Trophoblast cell (in vitro differentiated cells and primary cell): ENCODE measurements around the gene EVC.

Source experiments
- DNase-seq, 2 donors: peaks; one replicate each; pipeline ENCODE4 v3.0.0-alpha.2; 2016
- H2AFZ ChIP-seq: 2 replicates; pipeline ENCODE4 v1.6.1; 2013; ENCODE audit warnings: low read length, moderate library complexity, mild to moderate bottlenecking; ENCODE audit not compliant: insufficient read depth, poor library complexity
- H2AK5ac ChIP-seq: 2 replicates; pipeline ENCODE4 v1.6.1; 2013; ENCODE audit warnings: mild to moderate bottlenecking, low read length
- H2BK120ac ChIP-seq: 2 replicates; pipeline ENCODE4 v1.6.1; 2013; ENCODE audit warnings: low read length, mild to moderate bottlenecking, moderate library complexity; ENCODE audit not compliant: insufficient read depth, poor library complexity
- H2BK12ac ChIP-seq: 2 replicates; pipeline ENCODE4 v1.6.1; 2013; ENCODE audit warnings: mild to moderate bottlenecking, low read length, moderate library complexity
- H2BK5ac ChIP-seq: 2 replicates; pipeline ENCODE4 v1.6.1; 2013; ENCODE audit warnings: low read length, low read depth, moderate library complexity, mild to moderate bottlenecking; ENCODE audit not compliant: poor library complexity
- H3K14ac ChIP-seq: 2 replicates; pipeline ENCODE4 v1.6.1; 2013; ENCODE audit warnings: mild to moderate bottlenecking, low read length
- H3K18ac ChIP-seq: 2 replicates; pipeline ENCODE4 v1.6.1; 2013; ENCODE audit warnings: mild to moderate bottlenecking, low read length
- H3K23ac ChIP-seq: 2 replicates; pipeline ENCODE4 v1.6.1; 2013; ENCODE audit warnings: low read length
- H3K27ac ChIP-seq: 2 replicates; pipeline ENCODE4 v1.5.1; 2013; ENCODE audit warnings: low read depth, mild to moderate bottlenecking, inconsistent platforms, low read length, moderate library complexity
- H3K27me3 ChIP-seq: 2 replicates; pipeline ENCODE4 v1.6.1; 2013; ENCODE audit warnings: inconsistent platforms, mild to moderate bottlenecking, low read length, moderate library complexity; ENCODE audit not compliant: insufficient read depth
- H3K36me3 ChIP-seq, 2 experiments: 1 replicate in 1 of 2; 2 replicates in 1 of 2; pipeline ENCODE4 v1.6.1; 2013; ENCODE audit warnings: low read length in 2 of 2, mild to moderate bottlenecking in 2 of 2, moderate library complexity in 1 of 2; ENCODE audit not compliant: insufficient read depth in 2 of 2, control insufficient read depth in 1 of 2
- H3K4ac ChIP-seq: 2 replicates; pipeline ENCODE4 v1.6.1; 2013; ENCODE audit warnings: low read depth, mild to moderate bottlenecking, low read length, moderate library complexity
- H3K4me1 ChIP-seq, 2 experiments: 1 replicate in 1 of 2; 2 replicates in 1 of 2; pipeline ENCODE4 v1.6.1; 2013; ENCODE audit warnings: low read length in 2 of 2, mild to moderate bottlenecking in 2 of 2, moderate library complexity in 1 of 2; ENCODE audit not compliant: insufficient read depth in 2 of 2, control insufficient read depth in 1 of 2
- H3K4me2 ChIP-seq: 2 replicates; pipeline ENCODE4 v1.6.1; 2013; ENCODE audit warnings: inconsistent platforms, mild to moderate bottlenecking, low read length, moderate library complexity
- H3K4me3 ChIP-seq: 2 replicates; pipeline ENCODE4 v1.5.1; 2013; ENCODE audit warnings: mild to moderate bottlenecking, low read depth, low read length, inconsistent platforms
- H3K79me1 ChIP-seq: one replicate; pipeline ENCODE4 v1.6.1; 2013; ENCODE audit warnings: low read length
- H3K79me2 ChIP-seq: 2 replicates; pipeline ENCODE4 v1.6.1; 2013; ENCODE audit warnings: low read length, mild to moderate bottlenecking; ENCODE audit not compliant: control insufficient read depth, insufficient read depth, poor library complexity
- H3K9ac ChIP-seq: 2 replicates; pipeline ENCODE4 v1.6.1; 2013; ENCODE audit warnings: mild to moderate bottlenecking, low read length
- H3K9me3 ChIP-seq: 2 replicates; pipeline ENCODE4 v1.6.1; 2013; ENCODE audit warnings: low read depth, mild to moderate bottlenecking, control low read depth, inconsistent platforms, low read length; ENCODE audit not compliant: insufficient read depth
- H4K12ac ChIP-seq: 2 replicates; pipeline ENCODE4 v1.6.1; 2013; ENCODE audit warnings: low read depth, mild to moderate bottlenecking, low read length, moderate library complexity
- H4K8ac ChIP-seq: 2 replicates; pipeline ENCODE4 v1.6.1; 2013; ENCODE audit warnings: low read depth, mild to moderate bottlenecking, low read length, moderate library complexity
- H4K91ac ChIP-seq: one replicate; pipeline ENCODE4 v1.6.1; 2013; ENCODE audit warnings: low read depth, mild to moderate bottlenecking, low read length, moderate library complexity
- WGBS: extraction: QIAGEN DNeasy Blood & Tissue Kit; methylation state at CpG from one replicate; pipeline ENCODE4 v1.1.7; 2013; ENCODE audit warnings: missing lambda C conversion rate; ENCODE audit not compliant: insufficient read length, insufficient coverage; ENCODE audit errors: extremely low coverage; 5-methylcytosine and 5-hydroxymethylcytosine counted together

The EVC gene

DNA sequence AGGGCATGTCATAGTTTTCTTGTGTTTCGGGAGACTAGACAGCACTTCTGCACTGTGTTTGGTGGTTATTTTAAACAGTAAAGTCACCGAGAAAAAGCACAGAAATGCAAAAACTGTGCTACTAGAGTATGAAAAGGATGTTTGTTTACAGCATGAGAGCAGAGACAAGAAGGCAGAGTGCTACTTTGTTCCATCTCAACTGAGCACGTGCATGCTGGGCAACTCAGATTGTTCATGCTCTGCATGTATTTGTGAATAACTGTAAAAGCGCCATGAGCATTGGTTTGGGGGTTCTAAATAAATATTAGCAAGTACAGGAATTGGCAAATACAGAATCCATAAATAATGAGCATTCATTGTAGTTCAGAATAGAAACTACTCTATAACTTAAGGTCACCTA lies 7.4 kb downstream of the EVC start:
- Histone ChIP-seq H4K8ac (no peak overlapping the region), H3K79me2 (no peaks in the 10 kb centered on the region), H3K36me3 (peaks cover 7 to 9% of the 10 kb centered on the region in 2 experiments), H4K91ac (no peak overlapping the region), H2BK12ac (no peak overlapping the region), H4K12ac (no peak overlapping the region), H2BK120ac (no peak overlapping the region), H3K9ac (no peak overlapping the region), H3K4me3 (no peak overlapping the region), H2BK5ac (no peak overlapping the region), H3K27me3 (no peaks in the 10 kb centered on the region), H3K23ac (no peak overlapping the region), H3K14ac (no peak overlapping the region), H2AK5ac (no peak overlapping the region), H3K4me2 (no peak overlapping the region), H2AFZ (no peak overlapping the region), H3K4me1 (no peaks in the 10 kb centered on the region), H3K9me3 (no peaks in the 10 kb centered on the region), H3K4ac (no peak overlapping the region), H3K18ac (no peak overlapping the region), H3K27ac (no peak overlapping the region), H3K79me1 (no peaks in the 10 kb centered on the region)
- WGBS: no CpG with 5 or more reads among the region's 4 CpGs
- DNase-seq: no peak

DNA sequence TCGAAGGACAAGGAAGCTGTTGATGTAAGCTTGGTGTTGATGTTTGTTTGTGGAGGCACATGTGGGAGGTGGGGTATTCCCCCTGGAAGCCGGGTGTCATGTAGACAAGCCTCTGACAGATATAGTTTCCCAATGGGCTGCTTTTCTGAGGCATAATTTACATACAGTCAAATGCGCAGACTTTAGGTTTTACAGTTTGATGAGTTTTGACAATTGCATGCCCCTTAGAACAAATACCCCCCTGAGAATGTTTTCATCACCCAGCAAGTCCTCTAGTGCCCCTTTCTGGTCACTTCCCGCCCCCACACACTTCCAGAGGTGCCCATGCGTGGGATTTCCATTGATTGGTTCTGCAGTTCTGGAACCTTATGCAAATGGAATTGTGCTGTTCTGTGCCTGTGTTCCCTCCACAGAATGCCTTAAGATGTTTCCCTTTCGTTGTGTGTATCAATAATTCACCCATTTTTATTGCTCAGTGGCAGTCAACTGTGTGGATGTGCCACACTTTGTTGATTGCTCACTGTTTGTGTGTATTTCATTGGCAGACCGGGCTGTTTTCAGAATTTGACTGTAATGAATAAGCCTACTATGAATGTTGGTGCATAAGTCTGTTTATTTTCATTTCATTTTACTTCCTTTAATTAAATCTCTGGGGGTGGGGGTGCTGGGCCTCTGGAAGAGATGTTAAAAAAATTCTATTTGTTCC lies 8.5 kb downstream of the EVC start:
- H3K36me3 ChIP-seq: peaks cover 7 to 12% of the 10 kb centered on the region in 2 experiments
- H4K8ac ChIP-seq: no peak overlapping the region
- H3K9me3 ChIP-seq: no peaks in the 10 kb centered on the region
- no peak overlapping the region for H3K4ac ChIP-seq
- H2AK5ac ChIP-seq: no peak overlapping the region
- no peak overlapping the region for H2BK5ac ChIP-seq
- H3K27ac ChIP-seq: no peak overlapping the region
- H3K79me1 ChIP-seq: no peaks in the 10 kb centered on the region
- no peak overlapping the region for H4K91ac ChIP-seq
- no peak for DNase-seq
- no peak overlapping the region for H4K12ac ChIP-seq
- H3K23ac ChIP-seq: no peak overlapping the region
- no peak overlapping the region for H3K18ac ChIP-seq
- no peak overlapping the region for H3K4me2 ChIP-seq
- no peak overlapping the region for H3K9ac ChIP-seq
- no peak overlapping the region for H3K4me3 ChIP-seq
- no peaks in the 10 kb centered on the region for H3K79me2 ChIP-seq
- no CpG with 5 or more reads among the region's 7 CpGs for WGBS
- no peaks in the 10 kb centered on the region for H3K4me1 ChIP-seq
- no peak overlapping the region for H3K14ac ChIP-seq
- H2BK120ac ChIP-seq: no peak overlapping the region
- no peak overlapping the region for H2AFZ ChIP-seq
- H2BK12ac ChIP-seq: no peak overlapping the region
- H3K27me3 ChIP-seq: no peaks in the 10 kb centered on the region

DNA sequence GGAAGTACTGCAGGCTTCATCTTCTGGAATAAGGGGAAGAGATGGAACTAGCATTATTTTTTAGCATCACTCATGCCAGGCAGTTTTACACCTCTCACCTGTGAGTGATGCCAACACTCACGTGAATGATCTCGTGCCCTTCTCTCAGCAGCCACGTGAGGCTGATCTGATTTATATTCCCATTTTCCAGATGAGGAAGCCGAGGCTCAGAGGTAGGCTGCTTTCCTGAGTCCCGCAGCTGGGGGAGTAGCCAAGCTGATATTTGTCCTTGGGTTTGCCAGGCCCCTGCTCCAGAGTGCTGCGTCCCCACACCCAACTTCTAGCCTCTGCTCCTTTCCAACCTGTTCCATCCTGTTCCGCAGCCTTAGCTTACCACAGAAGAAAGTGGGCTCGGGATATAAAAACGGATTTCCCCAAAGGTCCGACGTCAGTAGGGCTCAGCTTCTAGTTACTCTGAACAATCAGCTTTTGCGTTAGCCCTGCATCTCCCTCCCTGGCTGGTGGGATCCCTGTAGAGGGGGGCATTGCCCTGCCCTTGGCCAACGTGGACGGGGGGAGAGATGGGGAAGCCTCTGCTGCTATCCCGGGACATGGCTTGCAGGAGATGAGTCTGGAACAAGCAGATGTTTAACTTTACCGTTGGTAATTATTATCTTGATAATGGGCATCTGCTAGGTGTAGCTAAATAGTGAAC lies 9.3 kb downstream of the EVC start:
- Histone ChIP-seq H3K23ac (no peak overlapping the region), H3K9ac (no peak overlapping the region), H3K27ac (no peak overlapping the region), H3K79me2 (no peaks in the 10 kb centered on the region), H3K18ac (no peak overlapping the region), H2AFZ (no peak overlapping the region), H3K36me3 (peaks cover 7 to 13% of the 10 kb centered on the region in 2 experiments), H3K4me2 (no peak overlapping the region), H3K4me1 (no peaks in the 10 kb centered on the region), H3K4ac (no peak overlapping the region), H2BK5ac (no peak overlapping the region), H3K14ac (no peak overlapping the region), H4K12ac (no peak overlapping the region), H2BK120ac (no peak overlapping the region), H2AK5ac (no peak overlapping the region), H3K9me3 (no peaks in the 10 kb centered on the region), H4K8ac (no peak overlapping the region), H3K27me3 (no peaks in the 10 kb centered on the region), H2BK12ac (no peak overlapping the region), H3K4me3 (no peak overlapping the region), H3K79me1 (no peaks in the 10 kb centered on the region), H4K91ac (no peak overlapping the region)
- no peak for DNase-seq
- no CpG with 5 or more reads among the region's 16 CpGs for WGBS

DNA sequence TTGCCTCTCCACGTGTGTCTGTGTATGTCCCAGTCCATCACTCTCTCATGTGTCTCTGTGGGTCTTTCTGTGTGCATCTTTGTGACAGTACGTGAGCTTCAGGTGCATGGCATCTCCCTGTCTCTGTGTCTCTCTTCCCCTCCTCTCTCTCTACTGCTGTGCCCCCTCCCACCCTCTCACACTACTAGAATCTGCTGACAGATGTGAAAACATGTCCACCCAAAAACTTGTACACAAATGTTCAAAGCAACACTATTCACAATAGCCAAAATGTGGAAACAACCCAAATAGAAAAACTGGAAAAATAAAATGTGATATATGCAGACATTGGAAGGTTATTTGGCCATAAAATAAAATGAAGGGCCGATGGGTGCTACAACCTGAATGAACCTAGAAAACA lies 10.0 kb downstream of the EVC start:
- WGBS: no CpG with 5 or more reads among the region's 3 CpGs
- no peak overlapping the region for H4K12ac ChIP-seq
- H3K36me3 ChIP-seq: peaks cover 7 to 13% of the 10 kb centered on the region in 2 experiments
- no peak overlapping the region for H2BK120ac ChIP-seq
- H3K18ac ChIP-seq: no peak overlapping the region
- no peak overlapping the region for H3K9ac ChIP-seq
- no peaks in the 10 kb centered on the region for H3K4me1 ChIP-seq
- H2AK5ac ChIP-seq: no peak overlapping the region
- no peak overlapping the region for H3K4me2 ChIP-seq
- no peaks in the 10 kb centered on the region for H3K79me1 ChIP-seq
- no peak overlapping the region for H4K8ac ChIP-seq
- H3K14ac ChIP-seq: no peak overlapping the region
- H2AFZ ChIP-seq: no peak overlapping the region
- no peaks in the 10 kb centered on the region for H3K27me3 ChIP-seq
- no peak overlapping the region for H3K23ac ChIP-seq
- no peak for DNase-seq
- H2BK12ac ChIP-seq: no peak overlapping the region
- H3K9me3 ChIP-seq: no peaks in the 10 kb centered on the region
- H3K27ac ChIP-seq: no peak overlapping the region
- no peak overlapping the region for H4K91ac ChIP-seq
- H2BK5ac ChIP-seq: no peak overlapping the region
- H3K4me3 ChIP-seq: no peak overlapping the region
- H3K79me2 ChIP-seq: no peaks in the 10 kb centered on the region
- no peak overlapping the region for H3K4ac ChIP-seq
